Islet precursor cell (in vitro differentiated cells): ENCODE results near the gene KCNAB1.
A peak's percentile ranks its signal among the peaks of the same experiment; 100 is the strongest.

Source experiments
- DNase-seq: peaks from one replicate; pipeline ENCODE4 v3.0.0-alpha.2; 2018

The KCNAB1 gene

DNA sequence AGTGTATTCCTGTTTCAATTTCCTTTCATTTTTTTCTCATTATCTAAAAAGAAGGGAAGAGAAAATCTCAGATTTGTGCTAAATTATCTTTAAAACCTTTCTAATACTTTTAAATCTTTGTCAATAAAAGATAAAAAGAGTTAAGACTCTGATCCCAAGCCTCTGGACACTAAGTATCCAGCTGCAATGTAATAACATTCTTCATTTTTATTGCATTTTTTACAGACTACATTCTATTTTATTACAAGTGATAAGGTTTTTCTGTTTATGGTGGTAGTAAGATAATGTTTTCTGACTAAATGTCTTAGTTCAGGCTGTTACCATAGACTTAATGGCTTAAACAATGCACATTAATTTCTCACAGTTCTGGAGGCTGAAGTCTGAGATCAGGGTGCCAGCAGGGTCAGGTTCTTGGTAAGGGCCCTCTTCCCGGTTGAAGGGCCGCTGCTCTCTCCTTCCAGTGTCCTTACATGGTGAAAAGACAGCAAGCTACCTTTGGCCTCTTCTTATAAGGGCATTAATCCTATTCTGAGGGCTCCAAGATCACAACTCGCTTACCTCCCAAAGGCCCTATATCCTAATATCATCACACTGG is 19.7 kb downstream of the KCNAB1 start:
- DNase-seq: no peak

DNA sequence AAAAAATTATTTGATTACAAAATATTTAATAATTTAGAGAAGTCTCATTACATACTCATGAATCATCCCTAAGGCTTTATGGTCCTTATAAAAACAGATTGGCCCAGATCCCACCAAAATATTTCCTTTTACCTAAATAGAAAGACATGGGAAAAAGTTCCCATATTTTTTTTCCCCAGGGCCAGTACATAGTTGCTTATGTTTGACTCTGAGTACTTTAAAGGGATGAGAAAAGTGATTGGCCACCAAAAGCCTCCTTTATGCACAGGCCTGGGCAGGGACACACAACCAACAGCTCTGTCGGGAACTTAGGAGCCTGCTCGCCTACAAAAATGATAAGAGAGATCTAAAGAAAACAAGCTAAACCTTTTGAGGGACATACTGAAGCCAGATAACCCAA is 22.3 kb downstream of the KCNAB1 start:
- DNase-seq: no peak

DNA sequence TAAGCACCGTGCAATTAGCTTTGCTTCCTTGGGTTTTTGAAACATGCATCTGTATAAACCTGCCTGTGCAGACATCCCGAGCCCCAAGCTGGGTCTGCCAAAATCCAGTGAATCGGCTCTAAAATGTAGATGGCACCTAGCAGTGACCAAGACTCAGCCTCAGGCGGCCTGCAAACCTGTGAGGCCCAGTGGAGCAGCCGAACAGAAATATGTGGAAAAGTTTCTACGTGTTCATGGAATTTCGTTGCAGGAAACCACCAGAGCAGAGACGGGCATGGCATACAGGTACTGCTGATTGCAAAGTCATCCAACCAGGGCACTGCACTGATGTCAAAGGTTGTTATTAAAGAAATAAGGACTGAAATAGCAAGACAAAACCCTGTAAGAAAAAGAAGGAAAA is 22.8 kb downstream of the KCNAB1 start:
- DNase-seq: no peak

DNA sequence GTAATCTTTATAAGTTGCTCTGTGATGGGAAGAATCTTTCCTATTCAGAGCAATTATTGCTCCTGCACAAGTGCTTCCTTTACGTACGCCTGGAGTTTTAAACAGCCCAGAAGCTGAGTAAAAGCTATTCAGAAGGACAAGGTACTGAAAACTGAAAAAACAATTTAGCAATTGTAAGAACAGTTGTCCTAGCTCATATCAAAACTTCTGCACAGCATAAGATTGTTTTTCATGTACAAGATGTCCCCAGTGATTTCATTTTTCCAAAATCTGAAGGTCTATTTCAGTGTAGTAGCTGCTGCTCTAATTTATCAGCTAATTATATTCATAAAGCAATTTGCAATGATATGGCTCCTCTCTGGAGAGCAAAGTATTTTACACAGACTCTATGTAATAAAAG is 23.7 kb downstream of the KCNAB1 start:
- no peak for DNase-seq

DNA sequence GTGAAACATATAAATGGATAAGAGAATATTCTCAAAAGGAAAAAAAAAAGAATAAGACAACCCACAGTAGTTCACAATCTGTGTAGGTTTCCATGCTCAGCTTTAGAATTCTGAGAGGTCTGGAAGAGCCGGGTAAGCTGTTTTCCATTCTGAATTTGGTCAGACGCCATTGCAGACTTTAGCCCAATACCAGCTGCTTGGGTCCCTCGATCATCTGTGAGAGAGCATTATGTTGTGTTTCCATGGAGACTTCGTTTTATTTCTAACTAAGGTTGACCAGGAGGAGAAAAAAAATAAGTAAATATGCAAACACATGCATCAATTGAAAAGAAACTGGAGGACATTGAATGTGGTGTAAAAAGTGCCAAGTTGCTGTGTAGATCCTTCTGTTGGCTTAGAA is 25.5 kb downstream of the KCNAB1 start:
- DNase-seq: no peak

DNA sequence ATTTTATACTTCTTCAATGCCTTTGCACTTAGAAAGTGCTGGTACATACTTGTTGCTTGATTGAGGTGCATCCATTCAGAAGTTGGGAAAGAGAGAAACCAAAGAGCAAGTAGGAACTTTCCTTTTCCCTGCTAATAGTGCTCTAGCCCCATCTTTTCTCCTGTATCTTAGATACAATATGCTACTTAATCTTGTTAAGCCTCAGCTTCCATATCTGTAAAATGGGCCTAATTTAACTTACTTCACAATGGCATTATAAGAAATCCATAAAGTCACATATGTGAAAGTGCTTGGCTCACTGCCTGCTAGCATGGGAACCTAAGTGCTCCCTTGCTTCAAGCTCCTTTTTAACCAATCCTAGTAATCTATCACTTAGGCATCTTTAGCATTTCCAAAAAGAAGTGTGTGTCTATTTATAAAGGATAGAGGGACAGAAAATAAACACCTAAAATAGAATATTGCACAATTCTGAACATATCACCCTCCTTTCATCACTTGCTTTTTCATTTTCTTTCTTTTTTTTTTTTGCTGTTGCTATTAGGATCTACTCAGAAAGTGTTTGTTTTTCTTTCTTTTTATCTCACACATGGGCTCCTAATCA is 28.1 kb downstream of the KCNAB1 start:
- DNase-seq: no peak

DNA sequence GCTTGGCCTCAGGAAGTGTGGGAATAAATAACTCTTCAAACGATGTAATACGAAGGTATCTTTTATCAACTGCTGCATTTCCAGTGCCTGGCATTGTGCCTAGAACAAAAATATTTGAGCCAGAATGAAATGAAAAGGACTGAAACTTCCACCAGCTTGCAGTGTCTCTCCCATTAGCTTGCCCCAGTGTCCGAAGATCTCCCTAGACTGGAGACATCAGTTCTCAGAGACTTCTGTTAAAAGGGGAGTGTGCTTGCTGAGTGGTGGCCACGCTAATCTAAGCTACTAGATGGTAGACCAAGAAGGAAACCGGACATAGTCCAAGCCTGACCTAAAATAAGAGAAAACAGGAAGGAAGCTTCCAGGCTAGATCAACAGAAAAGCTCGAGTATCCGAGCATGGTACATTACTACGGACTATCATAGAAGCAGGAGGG is 28.6 kb downstream of the KCNAB1 start:
- no peak for DNase-seq

DNA sequence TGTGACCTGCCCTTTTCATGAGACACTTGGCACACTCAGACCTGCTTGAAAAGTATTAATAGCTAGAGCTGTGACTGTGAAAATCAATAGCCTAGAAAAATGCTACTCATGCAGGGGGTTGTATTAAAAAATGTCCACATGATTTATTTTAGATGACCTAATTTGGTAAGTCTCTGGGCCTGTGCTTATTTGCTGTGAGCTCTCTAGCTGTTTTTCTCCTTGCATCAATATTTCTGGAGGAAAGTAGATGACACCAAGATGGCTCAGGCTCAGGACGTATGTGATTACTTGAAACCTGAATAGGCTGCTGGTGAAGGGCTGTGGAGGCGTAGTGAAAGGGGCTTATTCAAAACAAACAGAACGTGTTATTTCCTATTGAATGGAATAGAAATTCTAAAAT is 29.5 kb downstream of the KCNAB1 start:
- no peak for DNase-seq

DNA sequence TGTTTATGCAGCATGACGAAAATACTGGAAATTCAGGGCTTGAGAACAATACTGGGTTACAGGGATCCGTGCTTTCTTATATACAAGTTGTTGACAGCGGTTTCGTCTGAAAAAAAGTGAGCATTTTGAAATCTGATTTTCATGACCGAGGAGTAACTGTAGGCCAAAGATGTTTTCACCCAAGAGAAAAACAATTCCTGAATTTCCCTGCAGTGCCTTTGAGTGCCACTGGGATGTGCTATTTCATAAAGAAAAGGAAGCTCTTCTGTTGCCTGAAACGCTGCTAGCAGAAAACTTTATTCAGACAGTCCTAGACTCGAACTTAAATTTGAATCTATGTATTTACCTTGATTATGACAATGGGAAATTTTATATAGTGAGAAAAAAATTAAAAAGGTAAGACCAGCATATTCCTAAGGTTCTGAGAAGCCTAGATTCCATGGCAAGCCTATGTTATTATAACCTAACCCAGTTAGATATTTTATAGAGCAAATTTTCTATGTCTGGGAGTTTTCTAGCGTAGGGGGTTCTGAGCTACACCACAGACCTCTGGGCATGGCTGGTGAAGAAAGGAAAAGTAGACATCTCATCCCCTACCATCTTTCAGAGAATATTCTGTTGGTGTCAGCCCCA is 30.2 kb downstream of the KCNAB1 start:
- no peak for DNase-seq

DNA sequence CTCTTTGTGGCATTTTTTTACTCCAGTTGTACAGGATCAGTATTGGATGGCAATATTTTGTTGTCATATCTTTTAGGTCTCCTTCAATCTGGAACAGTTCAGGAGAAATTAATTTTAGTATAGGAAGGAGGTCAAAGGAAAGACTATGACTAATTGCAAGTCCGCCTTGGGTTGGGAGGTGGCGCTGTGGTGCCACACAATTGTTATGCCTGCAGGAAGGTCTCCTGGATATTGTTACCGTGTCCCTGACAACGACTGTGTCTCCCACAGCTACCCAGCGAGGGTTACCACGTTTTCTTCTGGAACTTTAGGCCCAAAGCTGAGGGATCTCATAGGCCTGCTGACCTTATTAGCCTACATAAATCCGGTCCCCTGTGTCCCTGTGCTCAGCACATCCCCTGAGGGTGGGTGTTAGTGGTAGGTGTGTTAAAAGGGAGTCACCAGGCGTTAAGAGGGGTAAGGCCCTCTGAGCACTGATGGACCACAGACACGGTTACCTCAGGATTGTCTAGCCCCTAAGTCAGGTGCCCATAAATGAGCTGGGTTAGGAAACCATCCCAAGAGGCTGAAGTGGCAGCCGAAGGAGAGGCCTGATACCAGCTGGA is 31.5 kb downstream of the KCNAB1 start:
- DNase-seq: peak; percentile 85

DNA sequence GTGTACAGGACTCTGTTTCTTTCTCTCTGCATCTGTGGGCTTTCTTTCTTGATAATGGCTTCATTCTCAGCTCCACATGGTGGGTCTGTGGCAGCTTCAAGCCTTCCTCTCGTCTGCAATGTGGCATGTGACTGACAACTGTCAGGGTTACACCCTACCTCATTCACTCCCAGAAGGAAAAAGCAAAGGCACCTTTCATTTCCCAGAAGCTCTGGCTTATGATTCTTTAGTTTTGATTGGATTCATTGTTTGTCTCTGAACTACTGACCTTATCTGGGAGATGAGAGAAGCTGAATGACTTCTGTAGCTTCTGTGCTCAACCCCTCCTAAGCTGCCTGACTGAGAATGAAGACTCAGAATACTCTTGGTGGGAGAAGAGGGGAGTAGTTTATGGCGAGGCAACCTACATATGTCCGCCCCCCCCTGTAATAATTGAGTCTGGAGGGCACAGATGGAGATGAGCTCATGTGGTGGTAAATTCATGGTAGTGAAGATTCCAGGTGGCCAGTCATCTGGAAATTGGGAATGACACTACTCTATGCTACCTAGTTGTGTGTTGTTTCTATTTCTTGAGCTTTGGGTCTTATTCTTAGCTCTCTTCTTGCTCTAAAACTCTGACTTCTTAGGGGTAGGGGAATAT is 38.4 kb downstream of the KCNAB1 start:
- no peak for DNase-seq

DNA sequence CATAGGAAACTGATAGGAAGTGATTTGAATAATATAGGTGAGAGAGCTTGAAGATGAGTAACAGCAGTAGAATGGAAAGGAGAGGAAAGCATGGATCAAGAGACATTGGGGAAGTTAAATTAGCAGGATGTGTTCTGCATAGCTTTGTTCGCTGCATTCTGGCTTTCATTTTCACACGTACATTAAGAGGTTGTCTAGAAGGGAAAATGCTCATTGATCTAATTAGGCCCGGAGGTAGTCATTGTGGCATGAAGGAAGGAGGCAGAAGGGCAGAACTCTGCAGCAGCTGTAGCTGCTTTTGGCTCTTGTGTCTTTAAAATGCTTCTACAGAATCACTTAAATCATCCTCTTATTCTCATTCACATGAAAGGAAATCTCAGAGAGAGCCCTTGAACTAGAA is 40.3 kb downstream of the KCNAB1 start:
- DNase-seq: no peak

DNA sequence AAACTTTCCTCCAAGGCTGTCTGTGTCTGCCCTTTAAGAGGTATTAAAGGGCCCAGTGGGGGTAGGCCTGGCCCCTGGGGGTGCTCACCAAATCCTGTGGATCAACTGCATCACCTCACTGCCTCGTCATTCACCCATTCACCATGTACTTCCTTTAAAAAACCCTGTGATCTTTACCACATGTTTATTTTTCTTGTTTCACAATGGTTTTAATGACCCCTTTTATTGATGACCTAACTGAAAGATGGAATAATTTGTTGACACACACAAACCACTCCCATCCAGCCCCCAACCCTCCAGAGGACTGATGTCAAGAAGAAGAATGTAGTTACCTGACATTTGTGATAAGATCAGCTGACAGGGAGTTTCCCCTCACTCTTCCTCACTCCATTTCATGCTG is 40.8 kb downstream of the KCNAB1 start:
- DNase-seq: no peak

DNA sequence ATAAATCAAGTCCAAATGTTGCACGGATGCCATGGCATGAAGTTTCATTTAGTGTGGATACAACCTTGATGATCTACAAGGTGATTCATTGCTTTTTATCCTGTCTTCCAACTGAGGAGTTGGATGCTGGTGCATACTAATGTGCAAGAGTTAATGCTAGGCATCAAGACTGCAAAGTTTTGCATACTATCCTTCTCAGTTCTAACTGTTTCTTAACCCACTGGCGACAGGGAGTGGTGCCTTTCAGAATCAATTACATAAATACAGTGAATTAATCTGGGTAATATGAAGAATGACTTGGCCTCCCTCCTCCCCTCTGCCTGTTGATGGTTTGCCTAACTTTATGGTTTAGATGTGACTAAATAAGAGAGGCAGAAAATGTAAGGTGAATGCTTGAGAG is 43.5 kb downstream of the KCNAB1 start:
- no peak for DNase-seq

DNA sequence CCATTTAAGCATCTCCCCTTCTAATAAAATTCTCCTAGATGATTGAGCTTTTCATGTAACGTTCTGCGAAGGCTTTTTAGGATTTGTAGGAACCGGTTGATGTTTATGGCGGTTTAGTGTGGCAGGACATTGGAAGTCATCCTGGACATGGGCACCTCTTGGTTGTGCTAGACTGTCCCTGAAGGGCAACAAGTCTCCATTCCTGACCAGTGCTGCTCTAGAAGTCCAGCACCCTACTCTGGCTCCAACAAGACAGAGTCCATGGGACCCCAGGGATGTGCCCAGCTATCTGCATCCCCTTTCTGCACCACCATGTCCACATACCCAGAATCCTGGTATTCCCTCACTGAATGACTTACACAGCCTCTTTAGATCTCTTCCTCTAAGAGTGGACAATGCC is 46.4 kb downstream of the KCNAB1 start:
- no peak for DNase-seq

DNA sequence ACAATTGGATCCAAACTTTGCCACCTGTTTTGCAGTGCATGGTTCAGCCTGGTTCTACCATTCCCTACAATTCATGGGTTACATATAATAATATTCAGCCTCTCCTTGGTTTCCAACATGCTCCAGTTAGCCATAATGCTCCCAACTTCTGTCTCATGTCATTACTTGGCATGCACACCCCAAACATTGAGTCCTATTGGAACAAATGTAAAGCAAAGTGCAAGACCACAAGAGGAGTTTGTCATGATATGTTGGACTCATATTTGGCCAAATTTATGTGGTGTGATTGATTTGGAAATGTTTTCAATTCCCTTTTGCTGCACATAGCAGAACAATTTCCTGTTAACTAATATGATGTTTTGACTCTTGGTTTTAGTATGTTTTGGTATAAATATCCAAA is 50.2 kb downstream of the KCNAB1 start:
- no peak for DNase-seq

DNA sequence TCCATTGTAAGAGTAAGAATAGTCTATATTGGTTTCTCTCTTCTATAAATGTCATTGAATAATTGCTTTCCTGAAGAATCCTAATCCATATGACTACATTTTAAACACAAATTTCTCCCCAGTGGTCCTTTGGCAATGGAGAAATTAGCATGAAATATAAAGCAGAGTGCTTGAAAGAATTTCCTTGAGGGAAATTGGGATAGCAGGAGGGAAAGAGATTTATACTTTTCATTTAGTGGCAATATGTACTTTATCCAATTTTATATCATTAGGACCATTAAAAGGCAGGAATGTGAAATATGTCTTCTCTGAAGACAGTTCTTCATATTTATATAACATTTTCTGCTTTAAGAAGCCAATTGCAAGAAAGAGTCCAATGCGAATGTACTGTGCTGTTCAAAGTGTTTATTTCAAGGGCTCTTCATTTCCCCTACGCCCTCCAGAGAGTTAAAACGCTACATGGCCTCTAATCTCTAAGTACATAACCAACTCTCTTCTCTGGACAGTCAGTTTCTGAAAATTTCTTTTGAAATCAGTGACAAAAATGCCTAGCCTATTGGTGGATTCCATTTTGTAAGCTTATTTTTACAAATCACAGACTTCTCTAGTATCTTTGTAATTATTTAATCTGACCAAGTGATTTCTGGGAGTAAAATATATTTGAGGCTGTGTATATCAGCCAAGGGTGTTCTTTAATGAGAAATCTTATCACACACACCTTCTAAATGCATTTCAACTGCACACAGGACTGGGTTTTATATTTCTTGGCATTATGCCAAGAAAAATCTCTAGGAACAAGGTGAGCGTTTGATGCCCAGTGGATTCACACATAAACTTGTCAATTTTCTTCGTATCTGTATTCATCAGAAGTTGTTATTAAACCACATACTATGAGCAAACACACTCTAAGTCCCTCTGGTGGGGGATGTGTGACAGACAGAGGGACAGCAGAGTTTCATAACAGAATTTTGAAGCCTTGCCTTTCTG is 51.2 kb downstream of the KCNAB1 start:
- DNase-seq: no peak

DNA sequence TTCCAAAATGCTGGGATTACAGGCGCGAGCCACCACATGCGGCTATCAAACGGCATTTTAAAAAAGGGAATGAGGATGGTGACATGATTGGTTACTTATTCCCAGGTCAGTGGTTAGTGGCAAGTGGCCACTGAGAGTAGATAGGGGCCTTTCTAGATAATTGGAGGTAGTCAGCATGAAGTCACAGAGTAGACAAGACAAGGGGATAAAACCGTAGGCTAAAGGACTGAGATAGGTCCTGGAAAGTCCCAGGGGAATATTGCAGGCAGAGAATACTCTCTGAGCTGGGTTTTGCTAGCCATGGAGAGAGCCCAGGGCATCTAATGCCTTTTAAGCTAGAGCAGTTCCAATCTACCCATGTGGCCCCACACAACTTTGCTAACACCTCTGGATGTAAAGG is 52.2 kb downstream of the KCNAB1 start:
- DNase-seq: no peak

DNA sequence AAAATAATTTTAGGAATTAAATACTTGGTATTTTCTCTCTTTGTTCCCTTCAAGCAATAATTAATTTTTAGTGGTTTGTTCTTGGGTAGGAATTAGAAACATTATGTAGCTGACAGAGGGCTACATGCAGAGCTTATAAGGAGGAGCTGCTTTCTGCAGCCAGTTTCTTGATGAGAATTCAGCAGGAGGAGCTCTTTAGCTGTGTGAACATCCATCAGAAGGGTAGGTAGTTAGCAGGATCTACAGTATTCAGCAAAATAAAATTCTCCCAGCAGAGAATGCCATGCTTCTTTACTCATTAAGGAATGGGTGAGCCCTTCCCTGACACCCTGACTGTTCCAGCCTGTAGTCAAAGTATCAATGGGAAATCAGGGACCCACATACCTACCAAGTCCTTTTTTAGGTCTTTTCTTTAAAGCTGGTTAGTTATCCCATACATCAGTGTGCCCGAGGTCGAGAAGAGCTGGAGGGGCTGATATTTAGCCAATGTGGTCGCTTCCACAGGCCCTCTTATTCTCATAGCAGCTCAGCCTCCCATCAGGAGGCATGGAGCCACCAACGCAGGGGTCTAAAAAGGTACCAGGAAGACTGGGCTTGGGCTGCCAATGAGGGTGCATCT is 54.0 kb downstream of the KCNAB1 start:
- DNase-seq: no peak

DNA sequence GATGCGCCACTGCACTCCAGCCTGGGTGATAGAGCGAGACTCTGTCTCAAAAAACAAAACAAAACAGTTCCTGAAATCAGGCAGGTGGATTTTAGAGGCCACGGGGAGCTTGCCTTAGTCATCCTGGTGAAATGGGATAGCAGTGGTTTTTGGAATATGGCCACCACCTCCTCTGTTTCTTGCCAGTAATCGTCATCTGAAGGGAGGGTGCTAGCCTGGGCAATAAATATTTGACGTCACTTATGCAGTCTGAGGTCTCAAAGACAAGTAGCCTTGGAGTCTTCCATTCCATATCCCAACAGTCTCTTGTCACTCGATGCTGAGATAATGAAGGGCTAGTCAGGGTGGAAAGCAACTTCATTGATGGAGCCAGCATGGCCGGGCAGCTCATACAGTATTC is 55.2 kb downstream of the KCNAB1 start:
- DNase-seq: no peak

DNA sequence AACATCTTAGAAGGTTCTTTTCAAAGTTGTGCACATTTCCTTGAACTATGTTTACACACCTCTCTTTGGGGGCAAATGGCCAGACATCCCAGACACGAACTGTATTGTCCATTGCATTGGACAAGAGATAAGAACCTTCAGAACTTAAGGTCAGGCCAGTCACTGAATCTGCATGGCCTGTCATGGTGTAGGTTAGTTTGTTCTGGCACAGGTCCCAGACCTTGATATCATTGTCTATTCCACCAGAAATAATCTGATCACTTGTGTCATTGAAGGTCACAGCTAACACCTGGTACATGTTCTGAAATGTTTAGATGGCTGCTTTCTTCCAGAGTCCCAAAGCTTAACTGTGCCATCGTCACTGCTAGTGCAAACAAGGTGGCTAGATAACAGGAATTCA is 55.7 kb downstream of the KCNAB1 start:
- DNase-seq: no peak

DNA sequence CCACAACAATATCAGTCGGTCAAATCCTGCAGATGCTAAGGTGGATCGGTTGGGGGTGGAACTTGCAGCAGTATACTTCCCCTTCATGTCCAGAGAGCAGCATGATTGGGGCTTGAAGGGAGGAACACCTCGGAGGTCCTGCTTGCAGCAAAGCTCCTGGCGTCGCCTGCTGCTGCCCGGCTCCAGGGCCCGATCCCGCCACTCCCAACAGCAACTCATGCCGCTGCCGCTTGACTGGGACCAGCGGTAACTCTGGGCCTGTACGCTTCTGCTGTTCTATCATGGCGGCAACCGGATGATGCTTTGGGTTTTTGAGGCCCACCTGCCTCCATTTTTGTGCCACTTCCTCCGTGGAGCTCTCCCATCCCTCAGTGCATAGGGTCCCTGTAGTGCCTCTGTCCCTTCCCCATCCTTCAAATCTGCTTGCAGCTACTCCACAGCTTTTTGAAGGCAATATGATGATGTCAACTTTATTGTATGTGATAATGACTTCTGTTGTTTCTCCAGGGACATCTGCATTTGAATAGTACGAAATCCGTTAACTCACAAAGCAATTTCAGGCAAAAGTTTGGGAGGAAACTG is 56.3 kb downstream of the KCNAB1 start:
- DNase-seq: no peak
